ENCODE measurements around the gene TNFRSF1A.

- TF ChIP-seq, protein P1, sequence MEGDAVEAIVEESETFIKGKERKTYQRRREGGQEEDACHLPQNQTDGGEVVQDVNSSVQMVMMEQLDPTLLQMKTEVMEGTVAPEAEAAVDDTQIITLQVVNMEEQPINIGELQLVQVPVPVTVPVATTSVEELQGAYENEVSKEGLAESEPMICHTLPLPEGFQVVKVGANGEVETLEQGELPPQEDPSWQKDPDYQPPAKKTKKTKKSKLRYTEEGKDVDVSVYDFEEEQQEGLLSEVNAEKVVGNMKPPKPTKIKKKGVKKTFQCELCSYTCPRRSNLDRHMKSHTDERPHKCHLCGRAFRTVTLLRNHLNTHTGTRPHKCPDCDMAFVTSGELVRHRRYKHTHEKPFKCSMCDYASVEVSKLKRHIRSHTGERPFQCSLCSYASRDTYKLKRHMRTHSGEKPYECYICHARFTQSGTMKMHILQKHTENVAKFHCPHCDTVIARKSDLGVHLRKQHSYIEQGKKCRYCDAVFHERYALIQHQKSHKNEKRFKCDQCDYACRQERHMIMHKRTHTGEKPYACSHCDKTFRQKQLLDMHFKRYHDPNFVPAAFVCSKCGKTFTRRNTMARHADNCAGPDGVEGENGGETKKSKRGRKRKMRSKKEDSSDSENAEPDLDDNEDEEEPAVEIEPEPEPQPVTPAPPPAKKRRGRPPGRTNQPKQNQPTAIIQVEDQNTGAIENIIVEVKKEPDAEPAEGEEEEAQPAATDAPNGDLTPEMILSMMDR (IDR thresholded peaks at IDR 0.05; ENCODE audit: insufficient read depth, low read length, poor library complexity, severe bottlenecking) = no peak
- TF ChIP-seq EZH2phosphoT487 (conservative IDR thresholded peaks at IDR 0.05; ENCODE audit: low read length) = no peak
Observed at GRCh38 chr12:6342140-6342889, 439 bp upstream of the TNFRSF1A start.

Data from SU-DHL-6 (cell line).